Testis (tissue), 2 donors: ENCODE data around the gene C1orf50.

Experiments used
- CTCF ChIP-seq, 3 experiments: fragments of 450-650 bp in 2 of 3; fragments of 200-600 bp in 1 of 3; sonication (generic) in 1 of 3; IDR thresholded peaks; one replicate each; pipeline ENCODE4 v1.5.1; 2016 to 2019; ENCODE audit warnings: antibody characterized with exemption in 3 of 3, mild to moderate bottlenecking in 2 of 3, moderate library complexity in 1 of 3
- POLR2A ChIP-seq: fragments of 450-650 bp; IDR thresholded peaks from one replicate; pipeline ENCODE4 v1.6.1; 2017; ENCODE audit warnings: antibody characterized with exemption, mild to moderate bottlenecking, moderate library complexity

- no peak for TF ChIP-seq CTCF (IDR thresholded peaks at IDR 0.05)
- TF ChIP-seq POLR2A: no peak
Measured at GRCh38 chr1:42784547-42784945, 17.5 kb downstream of the C1orf50 start.
